ENCODE results near the gene F8. TPM values are rescaled to one million over a fixed set of nuclear protein-coding genes. Genes with fewer than 3 reads are reported as not detected.

Gene F8
- total and polyA plus RNA-seq, 10 of the 15 experiments (the other 5 are each of a cell fraction or from before 2014, with no cell fraction given): 3.0 to 8.1 (median 5.1) TPM

- TF ChIP-seq ATF3 (IDR thresholded peaks at IDR 0.05; ENCODE audit: borderline replicate concordance, extremely low read depth, low read depth, low read length): no peak
These were observed 208.7 kb downstream of the F8 start (continued) for GRCh38 chrX:154813801-154814200.

GRCh38 chrX:154812341-154813101 is 210.0 kb downstream of the F8 start:
- FAIRE-seq (no peak), ATAC-seq (no peak), DNase-seq (ENCODE audit: low read depth, low spot score) (no peak)
- POLR2A ChIA-PET: no interaction called here
- H3K9ac ChIP-seq (ENCODE audit: control insufficient read depth, insufficient read depth, low read length): no peak overlapping the region
- RAD21 ChIA-PET (ENCODE audit: unreplicated experiment): interaction anchor here (1.0 kb wide), 1 partner anchor 16 kb away, joined by 3 read pairs; no protein-coding TSS in a partner anchor
- H2AFZ ChIP-seq (ENCODE audit: control insufficient read depth, low read depth, low read length): no peak overlapping the region
- 43% methylated on average over 2 of the region's 2 CpGs for WGBS (ENCODE audit: insufficient coverage, insufficient replicate concordance, low lambda C conversion rate, missing lambda C conversion rate)
- no peaks in the 10 kb centered on the region for H3K36me3 ChIP-seq (ENCODE audit: control insufficient read depth in 2 of 2, insufficient read depth in 2 of 2, low read length in 1 of 2)
- no peaks in the 10 kb centered on the region for H3K4me1 ChIP-seq (ENCODE audit: control insufficient read depth, insufficient read depth, low read length)
- intact Hi-C loops (cut with micrococcal nuclease; ENCODE audit: unreplicated experiment): no loop called here
- in situ Hi-C loops (cut with MboI): no loop called here
- no TSS peak for BruUV-seq (replicated peaks)
- H3K4me3 ChIP-seq: no peak overlapping the region
- no peaks in the 10 kb centered on the region for H3K27me3 ChIP-seq (replicated peaks in 1 of 2; ENCODE audit: control insufficient read depth in 2 of 2, insufficient read depth in 2 of 2, low read length in 1 of 2)
- H3K4me2 ChIP-seq (ENCODE audit: control insufficient read depth, insufficient read depth): no peak overlapping the region
- no peaks in the 10 kb centered on the region for H3K79me2 ChIP-seq (ENCODE audit: control insufficient read depth, insufficient read depth, low read length)
- H4K20me1 ChIP-seq (ENCODE audit: control insufficient read depth, insufficient read depth): no peaks in the 10 kb centered on the region
- no peaks in the 10 kb centered on the region; the same call in 2 of the 3 replicates for H3K9me3 ChIP-seq (replicated peaks; ENCODE audit: control insufficient read depth, insufficient read depth, low read length)
- CTCF ChIA-PET: interaction anchor here (0.9 to 2.3 kb wide), 4 partner anchors 10 to 28 kb away, joined by 3 to 5 read pairs (median 4); no protein-coding TSS in a partner anchor
- SMC1A ChIA-PET (ENCODE audit: uncharacterized antibody, unreplicated experiment): interaction anchor here (1.1 to 2.6 kb wide), 5 partner anchors 8 to 64 kb away, joined by 3 to 12 read pairs (median 5); no protein-coding TSS in a partner anchor
- H3K27ac ChIP-seq (ENCODE audit: control insufficient read depth, insufficient read depth): no peak overlapping the region
- TF ChIP-seq ZNF592 (IDR thresholded peaks at IDR 0.05) (no peak), SPI1 (IDR thresholded peaks at IDR 0.05; ENCODE audit: borderline replicate concordance, insufficient read depth, low read depth, low read length) (no peak), RAD21 (IDR thresholded peaks at IDR 0.05; ENCODE audit: insufficient read depth, low read depth, low read length) (no peak), SUPT20H (IDR thresholded peaks at IDR 0.05; ENCODE audit: borderline replicate concordance, control insufficient read depth, low read depth, low read length) (no peak), ELK1 (IDR thresholded peaks at IDR 0.05; ENCODE audit: low read depth, low read length) (no peak), EZH2 (IDR thresholded peaks at IDR 0.05; ENCODE audit: borderline replicate concordance, control insufficient read depth, low read depth, low read length) (no peak), POLR2AphosphoS2 (IDR thresholded peaks at IDR 0.05; ENCODE audit: low read depth, low read length) (no peak), PBX3 (IDR thresholded peaks at IDR 0.05; ENCODE audit: insufficient replicate concordance, low read depth, low read length) (no peak), ESRRA (IDR thresholded peaks at IDR 0.05; ENCODE audit: low read length) (no peak), TCF3 (IDR thresholded peaks at IDR 0.05; ENCODE audit: borderline replicate concordance, insufficient read depth, low read depth, low read length) (no peak), STAT1 (conservative IDR thresholded peaks at IDR 0.05) (no peak)
